HG02610 (cell line): ENCODE data around the gene PHLPP1.
"Not testable (repeated sequence)": the region's sequence is repeated elsewhere in the genome, so short reads cannot be mapped to it uniquely, and the experiment has no call there.

Source experiments
- ATAC-seq: cut with Tn5 transposase; IDR thresholded peaks from one replicate; pipeline ENCODE4 v1.9.1; 2021; ENCODE audit warnings: mild to moderate bottlenecking, moderate library complexity; ENCODE audit not compliant: unreplicated experiment

PHLPP1 gene

GRCh38 chr18:62880673-62881364, 165.5 kb downstream of the PHLPP1 start:
- ATAC-seq: no peak

GRCh38 chr18:62881509-62882016, 166.2 kb downstream of the PHLPP1 start:
- ATAC-seq: peak; percentile 58

- no peak for ATAC-seq
Measured at GRCh38 chr18:62883937-62884735, 168.8 kb downstream of the PHLPP1 start.

- ATAC-seq: no peak
Measured at GRCh38 chr18:62885804-62886203, 170.5 kb downstream of the PHLPP1 start.

- ATAC-seq: no peak
Measured at GRCh38 chr18:62894681-62895390, 179.5 kb downstream of the PHLPP1 start.

GRCh38 chr18:62897153-62897552, 181.8 kb downstream of the PHLPP1 start:
- no peak for ATAC-seq

GRCh38 chr18:62898359-62898758, 183.0 kb downstream of the PHLPP1 start:
- ATAC-seq: peak; percentile 93

- ATAC-seq: no peak
Measured at GRCh38 chr18:62899534-62899933, 184.2 kb downstream of the PHLPP1 start.

GRCh38 chr18:62900132-62900883, 185.0 kb downstream of the PHLPP1 start:
- no peak for ATAC-seq

- no peak for ATAC-seq
Measured at GRCh38 chr18:62902776-62903175, 187.4 kb downstream of the PHLPP1 start.

- ATAC-seq: no peak
Measured at GRCh38 chr18:62904396-62905285, 189.3 kb downstream of the PHLPP1 start.

- ATAC-seq: no peak
Measured at GRCh38 chr18:62912885-62913284, 197.5 kb downstream of the PHLPP1 start.

- not testable (repeated sequence) for ATAC-seq
Measured at GRCh38 chr18:62913824-62914223, 198.5 kb downstream of the PHLPP1 start.

GRCh38 chr18:62914871-62915392, 199.6 kb downstream of the PHLPP1 start:
- ATAC-seq: no peak

GRCh38 chr18:62918361-62918760, 203.0 kb downstream of the PHLPP1 start:
- no peak for ATAC-seq

GRCh38 chr18:62919109-62919838, 203.9 kb downstream of the PHLPP1 start:
- no peak for ATAC-seq

GRCh38 chr18:62925031-62925688, 209.8 kb downstream of the PHLPP1 start:
- ATAC-seq: peak; percentile 79

- no peak for ATAC-seq
Measured at GRCh38 chr18:62928326-62928725, 213.0 kb downstream of the PHLPP1 start.
